ENCODE data around the gene CGB2.

DNA sequence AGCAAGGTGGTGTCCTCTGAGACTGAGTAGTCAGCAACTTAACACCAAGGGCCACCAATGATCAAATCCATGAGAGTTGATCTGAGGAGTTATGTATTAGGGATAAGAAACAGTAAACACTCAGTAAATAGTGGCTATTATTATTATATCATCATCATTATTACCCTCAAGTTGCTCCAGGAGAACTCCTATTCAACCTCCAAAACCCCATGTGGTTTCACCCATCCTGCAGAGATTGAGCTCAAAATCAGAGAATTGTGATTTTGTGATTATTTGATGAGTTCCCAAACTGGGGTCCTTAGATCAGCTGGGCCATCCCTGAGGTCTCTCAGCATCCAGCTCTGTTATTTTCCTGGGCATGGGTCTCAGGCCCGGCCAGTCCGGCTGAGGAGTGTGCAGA, 29.3 kb downstream of the CGB2 start:
- TF ChIP-seq PKNOX1 (IDR thresholded peaks at IDR 0.05) (no peak), NFRKB (IDR thresholded peaks at IDR 0.05) (no peak), FOXM1 (IDR thresholded peaks at IDR 0.05; ENCODE audit: borderline replicate concordance) (no peak), SP1 (IDR thresholded peaks at IDR 0.05) (no peak), ARNT (IDR thresholded peaks at IDR 0.05) (no peak), FOXK2 (IDR thresholded peaks at IDR 0.05) (no peak), SUZ12 (IDR thresholded peaks at IDR 0.05) (no peak), TARDBP (IDR thresholded peaks at IDR 0.05) (no peak), FOXA1 (IDR thresholded peaks at IDR 0.05) (no peak), LEF1 (IDR thresholded peaks at IDR 0.05; ENCODE audit: borderline replicate concordance) (no peak), ZNF384 (IDR thresholded peaks at IDR 0.05) (no peak)

Measured in HEK293T (cell line).